OCI-LY1 (cell line): Measurements from ENCODE around the gene ADAM12.

Experiments used
- H2AFZ ChIP-seq: fragments of 200-600 bp; sonication (generic), shearing (Covaris generic); 2 replicates; pipeline ENCODE4 v1.6.0; 2014; ENCODE audit warnings: antibody characterized with exemption, mild to moderate bottlenecking, low read length
- H3F3A ChIP-seq: fragments of 200-600 bp; sonication (generic), shearing (Covaris generic); 2 replicates; pipeline ENCODE4 v1.6.0; 2014; ENCODE audit warnings: mild to moderate bottlenecking, antibody characterized with exemption, low read length, moderate library complexity; ENCODE audit not compliant: insufficient read depth
- H3K27ac ChIP-seq: fragments of 200-600 bp; sonication (generic); 2 replicates; pipeline ENCODE4 v1.5.1; 2014; ENCODE audit warnings: low read length, mixed run types, mild to moderate bottlenecking, low read depth; ENCODE audit not compliant: poor library complexity, severe bottlenecking
- H3K27me3 ChIP-seq: fragments of 200-600 bp; sonication (generic); 2 replicates; pipeline ENCODE4 v1.6.0; 2014; ENCODE audit warnings: antibody characterized with exemption, mild to moderate bottlenecking, low read length, moderate library complexity; ENCODE audit not compliant: insufficient read depth
- H3K36me3 ChIP-seq: fragments of 200-600 bp; sonication (generic); 2 replicates; pipeline ENCODE4 v1.6.1; 2014; ENCODE audit warnings: mild to moderate bottlenecking, antibody characterized with exemption, low read length, moderate library complexity, mixed read lengths; ENCODE audit not compliant: insufficient read depth
- H3K4me1 ChIP-seq: fragments of 200-600 bp; sonication (generic); 2 replicates; pipeline ENCODE4 v1.5.1; 2014; ENCODE audit warnings: mild to moderate bottlenecking, low read length, moderate library complexity; ENCODE audit not compliant: insufficient read depth, severe bottlenecking
- H3K4me2 ChIP-seq: fragments of 200-600 bp; sonication (generic), shearing (Covaris generic); 2 replicates; pipeline ENCODE4 v1.6.1; 2014; ENCODE audit warnings: low read length
- H3K4me3 ChIP-seq: fragments of 200-600 bp; sonication (generic); 2 replicates; pipeline ENCODE4 v1.5.1; 2014; ENCODE audit warnings: low read length, low read depth, mild to moderate bottlenecking, mixed read lengths; ENCODE audit not compliant: poor library complexity, severe bottlenecking
- H3K79me2 ChIP-seq: fragments of 200-600 bp; shearing (Covaris generic); 2 replicates; pipeline ENCODE4 v1.6.1; 2016; ENCODE audit warnings: mixed run types, low read length, mixed read lengths; ENCODE audit not compliant: insufficient read depth
- H3K9ac ChIP-seq: fragments of 200-600 bp; sonication (generic), shearing (Covaris generic); 2 replicates; pipeline ENCODE4 v1.6.1; 2014; ENCODE audit warnings: mild to moderate bottlenecking, low read length, mixed read lengths
- H3K9me2 ChIP-seq: fragments of 200-600 bp; sonication (generic), shearing (Covaris generic); 2 replicates; pipeline ENCODE4 v1.6.1; 2014; ENCODE audit warnings: low read depth, mild to moderate bottlenecking, low read length, mixed read lengths
- H3K9me3 ChIP-seq: fragments of 200-600 bp; shearing (Covaris generic); 2 replicates; pipeline ENCODE4 v1.6.1; 2014; ENCODE audit warnings: low read length, mixed read lengths
- H4K20me1 ChIP-seq: fragments of 200-600 bp; sonication (generic), shearing (Covaris generic); 2 replicates; pipeline ENCODE4 v1.6.0; 2016; ENCODE audit warnings: mild to moderate bottlenecking, low read length; ENCODE audit not compliant: insufficient read depth
- EZH2 ChIP-seq: fragments of 200-600 bp; sonication (generic), shearing (Covaris generic); IDR thresholded peaks from 2 replicates; pipeline ENCODE4 v1.8.0; 2017; ENCODE audit warnings: borderline replicate concordance, mixed run types, mild to moderate bottlenecking, antibody characterized with exemption, low read length, moderate library complexity, mixed read lengths
- TF ChIP-seq, protein P1 (sequence below): fragments of 200-600 bp; sonication (generic), shearing (Covaris generic); IDR thresholded peaks from 2 replicates; pipeline ENCODE4 v1.5.1; 2017; ENCODE audit warnings: mild to moderate bottlenecking, antibody characterized with exemption, low read length, moderate library complexity, mixed read lengths

Gene ADAM12

DNA sequence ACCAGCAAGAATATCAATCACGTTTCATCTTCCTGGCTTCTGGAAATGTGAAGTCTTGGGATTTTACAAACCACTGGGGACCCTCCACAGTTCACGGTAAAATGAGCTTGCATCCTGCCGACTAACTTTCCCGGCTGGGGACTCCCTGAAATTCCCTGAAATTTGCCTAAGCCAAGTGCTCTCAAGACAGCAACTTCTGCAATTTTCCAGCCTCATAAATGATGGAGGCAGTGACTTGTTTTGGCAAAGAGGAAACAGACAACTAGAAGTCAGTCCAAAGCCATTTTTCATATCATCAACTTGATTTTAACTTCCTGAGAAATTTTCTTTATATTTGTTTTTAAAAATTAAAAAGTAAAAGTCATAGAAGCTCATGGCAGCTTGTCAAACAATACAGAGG, 279.6 kb downstream of the ADAM12 start:
- no peaks in the 10 kb centered on the region for H3K9me3 ChIP-seq
- H3K27ac ChIP-seq, result no peak overlapping the region
- H3F3A ChIP-seq, result no peaks in the 10 kb centered on the region
- no peaks in the 10 kb centered on the region for H3K36me3 ChIP-seq
- TF ChIP-seq, protein P1, sequence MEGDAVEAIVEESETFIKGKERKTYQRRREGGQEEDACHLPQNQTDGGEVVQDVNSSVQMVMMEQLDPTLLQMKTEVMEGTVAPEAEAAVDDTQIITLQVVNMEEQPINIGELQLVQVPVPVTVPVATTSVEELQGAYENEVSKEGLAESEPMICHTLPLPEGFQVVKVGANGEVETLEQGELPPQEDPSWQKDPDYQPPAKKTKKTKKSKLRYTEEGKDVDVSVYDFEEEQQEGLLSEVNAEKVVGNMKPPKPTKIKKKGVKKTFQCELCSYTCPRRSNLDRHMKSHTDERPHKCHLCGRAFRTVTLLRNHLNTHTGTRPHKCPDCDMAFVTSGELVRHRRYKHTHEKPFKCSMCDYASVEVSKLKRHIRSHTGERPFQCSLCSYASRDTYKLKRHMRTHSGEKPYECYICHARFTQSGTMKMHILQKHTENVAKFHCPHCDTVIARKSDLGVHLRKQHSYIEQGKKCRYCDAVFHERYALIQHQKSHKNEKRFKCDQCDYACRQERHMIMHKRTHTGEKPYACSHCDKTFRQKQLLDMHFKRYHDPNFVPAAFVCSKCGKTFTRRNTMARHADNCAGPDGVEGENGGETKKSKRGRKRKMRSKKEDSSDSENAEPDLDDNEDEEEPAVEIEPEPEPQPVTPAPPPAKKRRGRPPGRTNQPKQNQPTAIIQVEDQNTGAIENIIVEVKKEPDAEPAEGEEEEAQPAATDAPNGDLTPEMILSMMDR, result no peak
- TF ChIP-seq EZH2, result no peak
- no peak overlapping the region for H3K4me3 ChIP-seq
- no peaks in the 10 kb centered on the region for H3K4me1 ChIP-seq
- H4K20me1 ChIP-seq, result no peaks in the 10 kb centered on the region
- H2AFZ ChIP-seq, result no peak overlapping the region
- H3K9me2 ChIP-seq, result no peaks in the 10 kb centered on the region
- no peak overlapping the region for H3K9ac ChIP-seq
- H3K27me3 ChIP-seq, result no peaks in the 10 kb centered on the region
- H3K79me2 ChIP-seq, result no peaks in the 10 kb centered on the region
- H3K4me2 ChIP-seq, result no peak overlapping the region

DNA sequence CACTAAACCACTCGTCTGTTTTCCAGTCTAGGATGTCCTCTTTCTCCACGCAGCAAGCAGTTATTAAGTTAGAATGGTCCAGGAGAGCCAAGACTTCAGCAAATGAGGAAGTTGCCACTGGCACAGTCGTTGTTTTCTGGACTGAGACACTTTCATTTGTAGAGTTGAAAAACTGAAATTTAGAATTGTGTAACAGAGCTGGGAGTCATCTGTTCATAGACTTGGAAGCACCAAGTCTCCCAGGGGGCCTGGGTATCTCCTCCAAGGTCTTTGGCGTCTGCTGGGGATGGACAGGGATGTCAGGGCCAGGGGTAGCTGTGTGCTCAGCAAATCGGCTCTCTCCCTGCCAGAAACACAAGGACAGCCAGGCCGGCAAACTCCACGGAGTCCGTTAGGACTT, 283.5 kb downstream of the ADAM12 start:
- Histone ChIP-seq H4K20me1 (no peaks in the 10 kb centered on the region), H3K4me3 (no peak overlapping the region), H3K36me3 (no peaks in the 10 kb centered on the region), H2AFZ (no peak overlapping the region), H3F3A (no peaks in the 10 kb centered on the region), H3K4me2 (no peak overlapping the region), H3K9ac (no peak overlapping the region), H3K9me3 (no peaks in the 10 kb centered on the region), H3K79me2 (no peaks in the 10 kb centered on the region), H3K9me2 (no peaks in the 10 kb centered on the region), H3K27ac (no peak overlapping the region), H3K4me1 (no peaks in the 10 kb centered on the region), H3K27me3 (no peaks in the 10 kb centered on the region)
- TF ChIP-seq, protein P1, result no peak
- no peak for TF ChIP-seq EZH2

DNA sequence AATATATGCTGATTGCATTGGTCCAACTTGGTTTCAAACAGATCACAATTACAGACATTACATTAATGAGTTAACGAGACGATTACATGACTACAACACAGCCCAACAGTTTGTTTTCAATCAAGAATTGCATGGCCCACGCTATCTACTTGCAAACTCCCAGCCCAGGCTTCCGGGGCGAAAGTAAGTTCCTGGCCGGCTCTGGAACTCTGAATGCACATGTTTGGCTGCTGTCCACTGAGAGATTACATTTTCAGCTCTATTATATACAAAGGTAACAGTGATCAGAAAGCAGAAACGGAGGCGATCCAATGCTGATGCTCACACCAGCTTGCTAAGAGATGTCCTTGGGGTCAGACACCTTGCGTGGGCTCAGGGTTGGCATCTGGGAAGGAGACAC, 285.6 kb downstream of the ADAM12 start:
- no peak overlapping the region for H3K9ac ChIP-seq
- TF ChIP-seq, protein P1, result no peak
- no peak for TF ChIP-seq EZH2
- H3K4me1 ChIP-seq, result no peaks in the 10 kb centered on the region
- H3K27me3 ChIP-seq, result 0 out of 2 replicates have a peak, but pooled peaks cover 3% of the 10 kb centered on the region
- H3K27ac ChIP-seq, result no peak overlapping the region
- no peak overlapping the region for H3K4me3 ChIP-seq
- no peaks in the 10 kb centered on the region for H3K36me3 ChIP-seq
- H4K20me1 ChIP-seq, result no peaks in the 10 kb centered on the region
- H3F3A ChIP-seq, result no peaks in the 10 kb centered on the region
- H2AFZ ChIP-seq, result no peak overlapping the region
- no peaks in the 10 kb centered on the region for H3K9me3 ChIP-seq
- H3K4me2 ChIP-seq, result no peak overlapping the region
- H3K9me2 ChIP-seq, result no peaks in the 10 kb centered on the region
- H3K79me2 ChIP-seq, result no peaks in the 10 kb centered on the region
